GM10266 (cell line): Measurements from ENCODE around the gene HAPLN1.
"Not testable (repeated sequence)": the region's sequence is repeated elsewhere in the genome, so short reads cannot be mapped to it uniquely, and the experiment has no call there.

Experiments
- DNase-seq: peaks from one replicate; pipeline ENCODE4 v3.0.0; 2012; ENCODE audit errors: extremely low spot score
- TF ChIP-seq, protein P1 (sequence below): IDR thresholded peaks from 2 replicates; pipeline ENCODE4 v1.5.1; 2012; ENCODE audit warnings: mild to moderate bottlenecking, low read depth; ENCODE audit not compliant: control insufficient read depth, insufficient read depth; ENCODE audit errors: missing control alignments

HAPLN1 gene

DNA sequence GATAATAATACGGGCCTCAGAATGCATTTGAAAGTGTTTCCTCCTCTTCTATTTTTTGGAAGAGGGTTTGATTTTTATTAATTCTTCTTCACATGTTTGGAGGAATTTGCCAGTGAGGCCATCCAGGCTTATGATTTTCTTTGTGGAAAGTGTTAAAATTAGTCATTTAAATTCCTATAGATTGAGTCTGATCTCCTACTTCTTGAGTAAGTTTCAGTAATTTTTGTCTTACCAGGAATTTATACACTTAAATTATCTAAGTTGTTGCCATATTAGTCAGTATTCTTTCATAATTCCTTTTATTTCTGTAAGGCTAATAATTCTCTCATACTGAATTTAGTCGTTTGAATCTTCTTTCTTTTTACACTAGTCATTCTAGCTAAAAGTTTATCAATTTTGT is 25.2 kb upstream of the HAPLN1 start:
- DNase-seq = no peak
- TF ChIP-seq, protein P1, sequence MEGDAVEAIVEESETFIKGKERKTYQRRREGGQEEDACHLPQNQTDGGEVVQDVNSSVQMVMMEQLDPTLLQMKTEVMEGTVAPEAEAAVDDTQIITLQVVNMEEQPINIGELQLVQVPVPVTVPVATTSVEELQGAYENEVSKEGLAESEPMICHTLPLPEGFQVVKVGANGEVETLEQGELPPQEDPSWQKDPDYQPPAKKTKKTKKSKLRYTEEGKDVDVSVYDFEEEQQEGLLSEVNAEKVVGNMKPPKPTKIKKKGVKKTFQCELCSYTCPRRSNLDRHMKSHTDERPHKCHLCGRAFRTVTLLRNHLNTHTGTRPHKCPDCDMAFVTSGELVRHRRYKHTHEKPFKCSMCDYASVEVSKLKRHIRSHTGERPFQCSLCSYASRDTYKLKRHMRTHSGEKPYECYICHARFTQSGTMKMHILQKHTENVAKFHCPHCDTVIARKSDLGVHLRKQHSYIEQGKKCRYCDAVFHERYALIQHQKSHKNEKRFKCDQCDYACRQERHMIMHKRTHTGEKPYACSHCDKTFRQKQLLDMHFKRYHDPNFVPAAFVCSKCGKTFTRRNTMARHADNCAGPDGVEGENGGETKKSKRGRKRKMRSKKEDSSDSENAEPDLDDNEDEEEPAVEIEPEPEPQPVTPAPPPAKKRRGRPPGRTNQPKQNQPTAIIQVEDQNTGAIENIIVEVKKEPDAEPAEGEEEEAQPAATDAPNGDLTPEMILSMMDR = no peak

DNA sequence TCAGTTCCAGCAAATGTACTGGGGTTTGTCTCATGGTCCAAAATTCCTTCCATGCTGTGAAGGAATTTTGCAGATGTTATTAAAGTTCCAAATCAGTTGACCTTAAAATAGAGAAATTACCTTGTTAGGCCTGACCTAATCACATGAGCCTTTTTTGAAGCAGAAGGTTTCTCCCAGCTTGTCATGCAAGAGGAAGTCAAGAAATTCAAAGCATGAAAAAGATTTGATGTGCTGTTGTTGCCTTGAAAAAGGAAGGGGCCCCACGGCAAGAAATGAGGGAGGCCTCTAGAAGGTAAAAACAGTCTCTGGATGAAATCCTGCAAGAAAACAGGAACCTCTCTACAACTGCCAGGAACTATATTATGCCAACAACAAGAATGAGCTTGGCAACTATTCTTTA is 24.2 kb upstream of the HAPLN1 start:
- no peak for DNase-seq
- TF ChIP-seq, protein P1 = no peak

DNA sequence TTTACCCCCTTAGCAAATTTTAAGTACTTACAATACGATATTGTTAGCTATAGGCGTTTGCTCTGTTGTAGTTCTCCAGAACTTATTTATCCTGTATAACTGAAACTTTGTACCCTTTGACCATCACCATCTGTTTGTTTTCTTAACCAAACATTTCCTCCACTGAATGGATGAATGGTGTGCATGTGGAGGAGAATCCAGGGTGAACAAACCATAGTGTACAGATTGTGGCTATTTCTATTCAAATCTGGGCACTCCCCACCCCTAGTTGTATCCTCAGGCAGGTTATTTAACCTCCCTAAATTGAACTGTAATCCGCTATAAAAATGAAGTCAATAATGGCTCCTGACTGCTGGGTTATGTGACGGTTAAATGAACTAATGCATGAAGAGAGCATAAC is 21.4 kb upstream of the HAPLN1 start:
- no peak for DNase-seq
- TF ChIP-seq, protein P1 = no peak

DNA sequence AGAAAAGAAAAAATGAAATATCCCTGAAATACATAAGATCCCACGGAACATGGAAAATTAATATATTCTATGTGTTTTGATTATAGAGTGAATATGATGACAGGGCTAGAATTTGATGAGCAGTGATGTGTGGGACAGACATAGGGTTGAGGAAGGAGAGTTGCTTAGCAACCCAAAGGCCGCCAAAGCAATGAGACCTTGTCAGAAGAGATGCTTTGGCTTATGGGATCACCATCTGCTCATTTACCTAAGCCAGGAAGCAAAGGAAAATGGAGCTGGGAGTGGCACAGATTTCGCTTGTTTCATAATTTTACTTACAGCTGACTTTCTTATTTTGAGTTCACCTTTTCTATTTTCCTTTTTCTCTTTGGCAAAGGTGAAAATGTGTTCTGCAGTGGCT is 20.9 kb upstream of the HAPLN1 start:
- DNase-seq = no peak

DNA sequence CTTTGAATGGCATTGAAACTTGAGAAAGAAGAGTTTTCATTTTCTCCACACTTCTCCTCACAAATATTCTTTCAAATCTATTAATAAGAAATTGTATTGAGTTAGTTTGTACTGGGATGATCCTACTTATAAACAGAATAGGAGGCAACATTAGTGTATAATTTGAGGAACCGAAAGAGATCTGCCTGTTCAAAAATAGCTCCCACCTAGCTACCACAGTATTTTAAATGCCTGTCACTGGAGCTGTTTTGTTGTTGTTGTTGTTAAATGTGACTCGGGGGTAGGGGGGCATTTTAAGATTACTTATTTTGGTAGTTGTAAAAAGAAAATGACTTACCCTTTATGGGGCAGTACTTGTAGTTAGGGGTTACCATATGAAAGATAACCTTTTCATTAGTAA is 20.1 kb upstream of the HAPLN1 start:
- TF ChIP-seq, protein P1 = no peak
- no peak for DNase-seq

More for the DNA sequence above, 20.9 kb upstream of the HAPLN1 start:
- TF ChIP-seq, protein P1 = no peak

DNA sequence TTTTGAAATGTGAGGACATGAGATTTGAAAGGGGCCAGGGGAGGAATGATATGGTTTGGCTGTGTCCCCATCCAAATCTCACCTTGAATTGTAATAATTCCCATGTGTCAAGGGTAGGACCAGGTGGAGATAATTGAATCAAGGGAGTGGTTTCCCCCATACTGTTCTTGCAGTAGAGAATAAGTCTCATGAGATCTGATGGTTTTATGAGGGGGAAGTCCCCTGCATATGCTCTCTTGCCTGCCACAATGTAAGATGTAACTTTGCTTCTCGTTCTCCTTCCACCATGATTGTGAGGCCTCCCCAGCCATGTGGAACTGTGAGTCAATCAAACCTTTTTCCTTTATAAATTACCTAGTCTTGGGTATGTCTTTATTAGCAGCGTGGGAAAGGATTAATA is 15.5 kb upstream of the HAPLN1 start:
- not testable (repeated sequence) for DNase-seq

DNA sequence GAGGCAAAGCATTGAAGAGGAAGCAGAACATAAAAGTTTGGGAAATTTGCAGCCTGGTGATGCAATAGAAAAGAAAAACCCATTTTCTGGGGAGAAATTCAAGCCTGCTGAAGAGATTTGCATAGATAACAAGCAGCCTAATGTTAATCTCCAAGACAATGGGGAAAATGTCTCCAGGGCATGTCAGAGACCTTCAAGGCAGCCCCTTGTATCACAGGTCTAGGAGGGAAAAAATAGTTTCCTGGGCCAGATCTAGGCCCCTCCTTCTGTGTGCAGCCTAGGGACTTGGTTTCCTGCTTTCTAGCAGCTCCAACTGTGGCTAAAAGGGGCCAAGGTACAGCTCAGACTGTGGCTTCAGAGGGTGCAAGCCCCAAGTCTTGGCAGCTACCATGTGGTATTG is 14.4 kb upstream of the HAPLN1 start:
- not testable (repeated sequence) for DNase-seq

DNA sequence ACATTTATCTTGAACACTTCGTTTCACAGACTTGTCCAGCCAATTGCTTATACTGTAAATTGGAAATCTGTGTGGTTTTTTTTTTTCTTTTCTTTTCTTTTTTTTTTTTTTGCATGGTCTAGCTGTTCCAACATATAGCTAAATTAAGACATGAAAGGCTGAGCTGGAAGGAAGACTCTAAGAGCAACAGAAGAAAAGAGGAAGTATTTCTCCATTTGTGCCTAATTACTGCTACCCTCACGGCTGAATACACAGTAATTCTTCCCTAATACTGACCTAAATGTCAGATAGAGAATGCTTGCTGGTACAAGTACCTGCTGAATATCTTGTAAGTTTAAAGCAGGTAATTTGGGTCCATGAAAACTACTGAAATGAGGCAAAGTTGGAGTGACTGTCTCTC is 11.0 kb upstream of the HAPLN1 start:
- TF ChIP-seq, protein P1 = no peak
- no peak for DNase-seq
